ENCODE results near the gene ZNF543.

ZNF543 gene

DNA sequence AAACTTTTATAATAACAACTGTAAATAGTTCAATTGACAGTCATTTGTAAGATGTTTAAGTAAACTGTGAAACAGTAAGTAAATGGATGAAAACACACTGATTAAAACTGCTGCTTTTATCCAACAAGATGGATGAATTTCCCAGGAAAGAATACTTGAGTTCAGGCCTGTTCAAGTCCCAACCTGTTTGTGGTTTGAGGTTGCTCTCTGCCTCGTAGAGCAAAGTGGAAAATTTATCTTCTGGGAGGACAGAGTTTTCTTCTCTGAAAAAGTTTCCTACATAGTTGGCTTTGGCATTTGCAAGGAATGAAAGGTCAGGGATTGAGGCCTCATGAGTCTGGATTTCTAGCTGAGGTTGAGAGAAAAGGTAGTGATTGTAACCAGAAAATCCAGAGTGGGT, 15.2 kb upstream of the ZNF543 start:
- Histone ChIP-seq H3K4me1 (ENCODE audit: control insufficient read depth in 1 of 2, insufficient read depth in 1 of 2, low read depth in 1 of 2, low read length in 1 of 2) (no peaks in the 10 kb centered on the region), H3K36me3 (no peaks in the 10 kb centered on the region), H3K9me3 (no peaks in the 10 kb centered on the region), H3K27ac (no peak overlapping the region), H3K27me3 (no peaks in the 10 kb centered on the region), H3K4me3 (ENCODE audit: low read depth in 1 of 2, low read length in 1 of 2) (no peak overlapping the region)
- no peak for TF ChIP-seq CTCF (IDR thresholded peaks at IDR 0.05)

- H3K27ac ChIP-seq: no peak overlapping the region
- H3K36me3 ChIP-seq: no peaks in the 10 kb centered on the region
- H3K4me1 ChIP-seq (ENCODE audit: control insufficient read depth in 1 of 2, insufficient read depth in 1 of 2, low read depth in 1 of 2, low read length in 1 of 2): no peaks in the 10 kb centered on the region
- H3K9me3 ChIP-seq: no peaks in the 10 kb centered on the region
- H3K27me3 ChIP-seq: peaks cover 1% of the 10 kb centered on the region
- no peak overlapping the region for H3K4me3 ChIP-seq (ENCODE audit: low read depth in 1 of 2, low read length in 1 of 2)
- no peak for TF ChIP-seq CTCF (IDR thresholded peaks at IDR 0.05)
These were observed 11.8 kb upstream of the ZNF543 start for GRCh38 chr19:57308514-57308913.

GRCh38 chr19:57310792-57311191, 9.5 kb upstream of the ZNF543 start:
- no peaks in the 10 kb centered on the region for H3K4me1 ChIP-seq (ENCODE audit: control insufficient read depth in 1 of 2, insufficient read depth in 1 of 2, low read depth in 1 of 2, low read length in 1 of 2)
- no peaks in the 10 kb centered on the region for H3K9me3 ChIP-seq
- no peak for TF ChIP-seq CTCF (IDR thresholded peaks at IDR 0.05)
- no peak overlapping the region for H3K4me3 ChIP-seq (ENCODE audit: low read depth in 1 of 2, low read length in 1 of 2)
- H3K36me3 ChIP-seq: no peaks in the 10 kb centered on the region
- no peak overlapping the region for H3K27ac ChIP-seq
- peaks cover 24% of the 10 kb centered on the region for H3K27me3 ChIP-seq

- H3K36me3 ChIP-seq: no peaks in the 10 kb centered on the region
- H3K27ac ChIP-seq: no peak overlapping the region
- H3K27me3 ChIP-seq: peaks cover 56% of the 10 kb centered on the region
- TF ChIP-seq CTCF (IDR thresholded peaks at IDR 0.05): no peak
- H3K9me3 ChIP-seq: peaks cover 9% of the 10 kb centered on the region
- no peaks in the 10 kb centered on the region for H3K4me1 ChIP-seq (ENCODE audit: control insufficient read depth in 1 of 2, insufficient read depth in 1 of 2, low read depth in 1 of 2, low read length in 1 of 2)
- H3K4me3 ChIP-seq (ENCODE audit: low read depth in 1 of 2, low read length in 1 of 2): no peak overlapping the region
These were observed 6.1 kb upstream of the ZNF543 start for GRCh38 chr19:57314146-57314545.

- Histone ChIP-seq H3K4me1 (ENCODE audit: control insufficient read depth in 1 of 2, insufficient read depth in 1 of 2, low read depth in 1 of 2, low read length in 1 of 2) (peaks cover 15 to 21% of the 10 kb centered on the region in 2 experiments), H3K27ac (no peak overlapping the region), H3K27me3 (peaks cover 56% of the 10 kb centered on the region), H3K4me3 (ENCODE audit: low read depth in 1 of 2, low read length in 1 of 2) (no peak overlapping the region), H3K9me3 (peaks cover 9% of the 10 kb centered on the region), H3K36me3 (no peaks in the 10 kb centered on the region)
- no peak for TF ChIP-seq CTCF (IDR thresholded peaks at IDR 0.05)
These were observed 2.8 kb upstream of the ZNF543 start for GRCh38 chr19:57317503-57317902.

GRCh38 chr19:57319869-57320179, 448 bp upstream of the ZNF543 start:
- Histone ChIP-seq H3K4me3 (ENCODE audit: low read depth in 1 of 2, low read length in 1 of 2) (peak overlapping the region; percentile 77 to 81), H3K27ac (peak overlapping the region; percentile 81), H3K27me3 (peaks cover 42% of the 10 kb centered on the region), H3K9me3 (peaks cover 9% of the 10 kb centered on the region), H3K36me3 (peaks cover 10% of the 10 kb centered on the region), H3K4me1 (ENCODE audit: control insufficient read depth in 1 of 2, insufficient read depth in 1 of 2, low read depth in 1 of 2, low read length in 1 of 2) (peaks cover 15 to 21% of the 10 kb centered on the region in 2 experiments)
- TF ChIP-seq CTCF (IDR thresholded peaks at IDR 0.05): no peak

All from neutrophil (primary cell).